Renal cortical epithelial cell (primary cell): ENCODE results near the gene PIAS4. TPM values are rescaled to one million over a fixed set of nuclear protein-coding genes. Genes with fewer than 3 reads are reported as not detected.

ENCODE experiments used
- DNase-seq: peaks from one replicate; pipeline ENCODE4 v3.0.0-alpha.2; 2011; ENCODE audit warnings: low read depth
- total RNA-seq: library from RNA; depleted of rRNA; stranded (reverse); fragments of >200 nt; gene quantifications from 2 replicates; pipeline ENCODE4 v1.2.3, GENCODE V29; 2014

Gene PIAS4
- total RNA-seq, 1 donor from 2014 or later = 31.2 TPM

- no peak for DNase-seq
These were observed 16.3 kb downstream of the PIAS4 start for GRCh38 chr19:4023600-4024398.

GRCh38 chr19:4025317-4025716 is 17.8 kb downstream of the PIAS4 start:
- DNase-seq = no peak

GRCh38 chr19:4027146-4027545 is 19.6 kb downstream of the PIAS4 start:
- DNase-seq = no peak

GRCh38 chr19:4028334-4029246 is 21.1 kb downstream of the PIAS4 start:
- no peak for DNase-seq

GRCh38 chr19:4029247-4029614 is 21.7 kb downstream of the PIAS4 start:
- no peak for DNase-seq

GRCh38 chr19:4030552-4030951 is 23.0 kb downstream of the PIAS4 start:
- no peak for DNase-seq

GRCh38 chr19:4030981-4031380 is 23.4 kb downstream of the PIAS4 start:
- no peak for DNase-seq

- no peak for DNase-seq
These were observed 23.9 kb downstream of the PIAS4 start for GRCh38 chr19:4031420-4031819.

- DNase-seq = no peak
These were observed 24.9 kb downstream of the PIAS4 start for GRCh38 chr19:4032436-4032835.

- DNase-seq = no peak
These were observed 25.8 kb downstream of the PIAS4 start for GRCh38 chr19:4033028-4033956.

GRCh38 chr19:4034048-4035017 is 26.8 kb downstream of the PIAS4 start:
- DNase-seq = no peak

- DNase-seq = no peak
These were observed 27.6 kb downstream of the PIAS4 start for GRCh38 chr19:4035018-4035566.

GRCh38 chr19:4035582-4035981 is 28.0 kb downstream of the PIAS4 start:
- DNase-seq = no peak

GRCh38 chr19:4036576-4037300 is 29.2 kb downstream of the PIAS4 start:
- DNase-seq = no peak

GRCh38 chr19:4037301-4037949 is 29.9 kb downstream of the PIAS4 start:
- DNase-seq = no peak

- DNase-seq = no peak
These were observed 30.5 kb downstream of the PIAS4 start for GRCh38 chr19:4038057-4038456.

GRCh38 chr19:4038661-4039423 is 31.3 kb downstream of the PIAS4 start:
- DNase-seq = no peak

- DNase-seq = no peak
These were observed 34.7 kb downstream of the PIAS4 start for GRCh38 chr19:4042064-4042730.
